Measurements from ENCODE around the gene GAMT. TPM values are rescaled to one million over a fixed set of nuclear protein-coding genes. Genes with fewer than 3 reads are reported as not detected.

The GAMT gene
- total RNA-seq, 1 experiment from 2014 or later: 58.5 TPM

- DNase-seq (ENCODE audit: low read depth): no peak
Observed at GRCh38 chr19:1386945-1387683, 14.2 kb downstream of the GAMT start.

- no peak for DNase-seq (ENCODE audit: low read depth)
Observed at GRCh38 chr19:1385816-1386215, 15.5 kb downstream of the GAMT start.

- DNase-seq (ENCODE audit: low read depth): no peak
Observed at GRCh38 chr19:1384478-1385110, 16.7 kb downstream of the GAMT start.

GRCh38 chr19:1384085-1384462, 17.3 kb downstream of the GAMT start:
- no peak for DNase-seq (ENCODE audit: low read depth)

- DNase-seq (ENCODE audit: low read depth): peak; percentile 90
Observed at GRCh38 chr19:1383312-1384084, 17.8 kb downstream of the GAMT start, which contains the start of gene NDUFS7. NDUFS7 (plus strand) TSS chr19:1383907; CDS start chr19:1383927, 20 bp downstream.

DNA sequence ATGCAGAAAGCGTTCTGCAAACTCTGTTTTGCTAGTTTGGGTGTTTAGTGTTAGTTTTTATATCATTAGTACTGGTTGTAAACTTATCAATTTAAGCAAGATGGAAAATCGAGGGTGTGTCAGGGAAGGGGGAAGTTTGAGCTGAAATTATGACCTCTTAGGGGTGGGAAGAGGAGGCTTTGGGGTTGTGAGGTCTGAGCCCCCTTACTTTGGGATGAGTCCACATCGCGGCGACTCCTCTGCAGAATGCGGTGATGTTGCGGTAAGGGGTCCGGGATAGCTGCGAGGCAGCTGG, 18.4 kb downstream of the GAMT start:
- DNase-seq (ENCODE audit: low read depth): no peak

GRCh38 chr19:1382250-1382649, 19.1 kb downstream of the GAMT start:
- DNase-seq (ENCODE audit: low read depth): no peak

DNA sequence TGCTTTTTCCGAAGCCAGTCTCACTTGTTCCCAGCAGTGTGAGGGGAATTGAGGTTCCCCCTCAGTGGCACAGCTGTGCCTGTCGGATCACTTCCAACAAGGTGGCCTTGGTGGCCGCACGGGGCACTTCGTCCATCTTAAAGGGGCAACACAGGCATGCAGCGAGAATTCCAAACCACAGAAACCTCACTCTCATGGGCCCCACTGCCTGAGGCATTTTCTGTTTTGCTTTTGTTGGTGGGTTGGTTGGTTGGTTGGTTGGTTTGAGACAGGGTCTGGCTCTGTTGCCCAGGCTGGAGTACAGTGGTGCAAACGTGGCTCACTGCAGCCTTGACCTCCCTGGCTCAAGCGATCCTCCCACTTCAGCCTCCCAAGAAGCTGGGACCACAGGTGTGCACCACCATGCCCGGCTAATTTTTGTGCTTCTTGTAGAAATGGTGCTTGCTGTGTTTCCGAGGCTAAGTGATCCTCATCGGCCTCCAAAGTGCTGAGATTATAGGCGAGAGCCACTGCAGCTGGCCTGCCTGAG, 21.3 kb downstream of the GAMT start:
- DNase-seq (ENCODE audit: low read depth): no peak

- DNase-seq (ENCODE audit: low read depth): no peak
Observed at GRCh38 chr19:1379126-1379905, 22.0 kb downstream of the GAMT start.

- no peak for DNase-seq (ENCODE audit: low read depth)
Observed at GRCh38 chr19:1377965-1378785, 23.2 kb downstream of the GAMT start.

- DNase-seq (ENCODE audit: low read depth): no peak
Observed at GRCh38 chr19:1377176-1377964, 24.0 kb downstream of the GAMT start.

- DNase-seq (ENCODE audit: low read depth): no peak
Observed at GRCh38 chr19:1376415-1376805, 24.9 kb downstream of the GAMT start.

- DNase-seq (ENCODE audit: low read depth): no peak
Observed at GRCh38 chr19:1374250-1374577, 27.1 kb downstream of the GAMT start.

- DNase-seq (ENCODE audit: low read depth): no peak
Observed at GRCh38 chr19:1373534-1374249, 27.6 kb downstream of the GAMT start.

DNA sequence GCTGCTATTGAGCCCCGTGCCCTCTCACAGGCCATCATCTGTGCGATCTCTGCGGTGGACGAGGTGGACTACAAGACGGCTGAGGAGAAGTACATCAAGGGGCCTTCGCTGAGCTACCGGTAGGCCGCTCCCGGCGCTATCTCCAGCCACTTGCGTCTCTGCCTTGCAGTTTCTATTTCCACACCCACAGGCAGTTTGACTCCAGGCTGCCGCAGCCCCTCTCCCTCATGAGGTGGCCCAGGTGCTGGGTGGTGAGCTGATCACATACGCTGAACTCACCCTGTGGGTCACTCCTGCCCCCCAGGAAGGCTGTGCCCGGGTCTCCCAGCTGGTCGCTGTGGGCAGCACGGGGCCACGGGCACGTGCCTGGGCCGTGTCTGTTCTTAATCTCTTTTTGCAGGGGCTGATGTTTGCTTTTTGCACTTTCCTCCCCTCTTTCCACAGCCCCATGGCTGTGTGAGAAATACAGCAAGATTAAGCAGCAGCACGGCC, 28.3 kb downstream of the GAMT start:
- no peak for DNase-seq (ENCODE audit: low read depth)

DNA sequence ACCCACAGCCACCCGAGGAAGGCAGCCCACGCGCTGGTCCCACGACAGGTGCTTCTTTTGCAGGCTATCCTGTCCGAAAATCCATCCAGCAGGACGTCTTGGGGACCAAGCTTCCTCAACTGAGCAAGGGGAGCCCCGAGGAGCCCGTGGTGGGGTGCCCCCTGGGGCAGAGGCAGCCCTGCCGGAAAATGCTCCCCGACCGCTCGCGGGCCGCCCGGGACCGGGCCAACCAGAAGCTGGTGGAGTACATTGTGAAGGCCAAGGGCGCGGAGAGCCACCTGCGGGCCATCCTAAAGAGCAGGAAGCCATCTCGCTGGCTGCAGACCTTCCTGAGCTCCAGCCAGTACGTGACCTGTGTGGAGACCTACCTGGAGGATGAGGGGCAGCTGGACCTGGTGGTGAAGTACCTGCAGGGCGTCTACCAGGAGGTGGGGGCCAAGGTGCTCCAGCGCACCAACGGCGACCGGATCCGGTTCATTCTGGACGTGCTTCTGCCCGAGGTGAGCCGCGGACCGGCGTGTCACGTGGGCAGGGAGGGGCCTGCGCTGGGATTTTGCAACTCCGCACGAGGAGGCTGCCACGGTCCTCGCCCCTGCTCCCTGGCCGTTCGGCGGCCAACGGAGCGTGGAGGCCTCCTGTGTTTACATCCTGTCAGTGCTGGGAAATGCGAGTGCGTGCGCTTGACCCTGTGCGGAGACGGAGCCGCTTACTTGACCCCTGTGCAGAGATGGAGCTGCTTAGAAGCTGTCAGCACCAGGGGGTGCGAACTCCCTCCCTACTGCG, 30.6 kb downstream of the GAMT start:
- no peak for DNase-seq (ENCODE audit: low read depth)

GRCh38 chr19:1369214-1369805, 32.0 kb downstream of the GAMT start:
- DNase-seq (ENCODE audit: low read depth): no peak
